Measurements from ENCODE around the gene SOCS6. TPM values are rescaled to one million over a fixed set of nuclear protein-coding genes. Genes with fewer than 3 reads are reported as not detected.

SOCS6 gene
- total and polyA plus RNA-seq, 2 donors (not counting 1 experiment from before 2014, with no cell fraction given), result 0.25 to 0.99 TPM

- Mint-ChIP-seq H3K27ac (no peak overlapping the region), H3K9me3 (ENCODE audit: insufficient read depth) (no peaks in the 10 kb centered on the region), H3K27me3 (peaks cover 17% of the 10 kb centered on the region), H3K4me1 (no peaks in the 10 kb centered on the region), H3K4me3 (no peak overlapping the region)
- Histone ChIP-seq H3K4me2 (replicated peaks; ENCODE audit: low read depth, low read length, poor library complexity, severe bottlenecking) (no peak overlapping the region), H2AFZ (ENCODE audit: insufficient read depth, low read depth, low read length, poor library complexity, severe bottlenecking) (no peak overlapping the region), H3K4me1 (ENCODE audit: control insufficient read depth in 2 of 2, insufficient read depth in 2 of 2, low read length in 2 of 2) (no peaks in the 10 kb centered on the region), H3K79me2 (ENCODE audit: control insufficient read depth, insufficient read depth, low read length) (no peaks in the 10 kb centered on the region), H4K20me1 (ENCODE audit: control insufficient read depth, insufficient read depth, low read length, poor library complexity, severe bottlenecking) (no peaks in the 10 kb centered on the region), H3K27ac (ENCODE audit: low read length in 2 of 2) (no peak overlapping the region), H3K4me3 (ENCODE audit: control extremely low read depth in 1 of 5, extremely low read depth in 1 of 5, insufficient read depth in 1 of 5, low read depth in 2 of 5, low read length in 4 of 5) (no peak overlapping the region), H3K36me3 (replicated peaks in 1 of 2; ENCODE audit: control extremely low read depth in 1 of 2, control insufficient read depth in 1 of 2, extremely low read depth in 1 of 2, insufficient read depth in 2 of 2, low read length in 1 of 2) (no peaks in the 10 kb centered on the region), H3K9ac (ENCODE audit: low read length) (no peak overlapping the region), H3K27me3 (replicated peaks in 1 of 4; ENCODE audit: control extremely low read depth in 1 of 4, control insufficient read depth in 3 of 4, insufficient read depth in 4 of 4, low read length in 3 of 4) (no peaks in the 10 kb centered on the region), H3K9me3 (ENCODE audit: control extremely low read depth in 1 of 3, control insufficient read depth in 2 of 3, insufficient read depth in 1 of 3, low read length in 2 of 3) (no peaks in the 10 kb centered on the region)
- no peak for DNase-seq
- no peak for TF ChIP-seq CTCF (IDR thresholded peaks at IDR 0.05)
- TF ChIP-seq EZH2 (IDR thresholded peaks at IDR 0.05; ENCODE audit: borderline replicate concordance, insufficient read depth, low read depth, low read length, poor library complexity, severe bottlenecking), result no peak
- intact Hi-C loops (cut with micrococcal nuclease), result no loop called here
- ATAC-seq (ENCODE audit: low read depth), result no peak
- ChIA-PET CTCF (no interaction called here), POLR2A (no interaction called here)
- WGBS (ENCODE audit: insufficient coverage), result 100% methylated on average over 1 of the region's 1 CpG
Measured at GRCh38 chr18:70368903-70369302, 80.1 kb downstream of the SOCS6 start.

- Mint-ChIP-seq H3K4me1 (no peaks in the 10 kb centered on the region), H3K9me3 (ENCODE audit: insufficient read depth) (no peaks in the 10 kb centered on the region), H3K4me3 (no peak overlapping the region), H3K27me3 (peaks cover 14% of the 10 kb centered on the region), H3K27ac (no peak overlapping the region)
- Histone ChIP-seq H3K79me2 (ENCODE audit: control insufficient read depth, insufficient read depth, low read length) (no peaks in the 10 kb centered on the region), H3K4me3 (ENCODE audit: control extremely low read depth in 1 of 5, extremely low read depth in 1 of 5, insufficient read depth in 1 of 5, low read depth in 2 of 5, low read length in 4 of 5) (no peak overlapping the region), H3K9me3 (ENCODE audit: control extremely low read depth in 1 of 3, control insufficient read depth in 2 of 3, insufficient read depth in 1 of 3, low read length in 2 of 3) (no peaks in the 10 kb centered on the region), H2AFZ (ENCODE audit: insufficient read depth, low read depth, low read length, poor library complexity, severe bottlenecking) (no peak overlapping the region), H3K27me3 (replicated peaks in 1 of 4; ENCODE audit: control extremely low read depth in 1 of 4, control insufficient read depth in 3 of 4, insufficient read depth in 4 of 4, low read length in 3 of 4) (no peaks in the 10 kb centered on the region), H3K27ac (ENCODE audit: low read length in 2 of 2) (no peak overlapping the region), H3K9ac (ENCODE audit: low read length) (no peak overlapping the region), H4K20me1 (ENCODE audit: control insufficient read depth, insufficient read depth, low read length, poor library complexity, severe bottlenecking) (no peaks in the 10 kb centered on the region), H3K4me2 (replicated peaks; ENCODE audit: low read depth, low read length, poor library complexity, severe bottlenecking) (no peak overlapping the region), H3K36me3 (replicated peaks in 1 of 2; ENCODE audit: control extremely low read depth in 1 of 2, control insufficient read depth in 1 of 2, extremely low read depth in 1 of 2, insufficient read depth in 2 of 2, low read length in 1 of 2) (no peaks in the 10 kb centered on the region), H3K4me1 (ENCODE audit: control insufficient read depth in 2 of 2, insufficient read depth in 2 of 2, low read length in 2 of 2) (no peaks in the 10 kb centered on the region)
- no peak for TF ChIP-seq CTCF (IDR thresholded peaks at IDR 0.05)
- no peak for TF ChIP-seq EZH2 (IDR thresholded peaks at IDR 0.05; ENCODE audit: borderline replicate concordance, insufficient read depth, low read depth, low read length, poor library complexity, severe bottlenecking)
- intact Hi-C loops (cut with micrococcal nuclease), result no loop called here
- no peak for DNase-seq
- no peak for ATAC-seq (ENCODE audit: low read depth)
- POLR2A ChIA-PET, result interaction anchor here (0.6 kb wide), 1 partner anchor 169 kb away, joined by 5 read pairs; no protein-coding TSS in a partner anchor
- 83% methylated on average over 7 of the region's 9 CpGs for WGBS (ENCODE audit: insufficient coverage)
- CTCF ChIA-PET, result no interaction called here
Measured at GRCh38 chr18:70370762-70371733, 82.2 kb downstream of the SOCS6 start.

Measured in B cell (primary cell).